ENCODE results near the gene HOGA1. TPM values are rescaled to one million over a fixed set of nuclear protein-coding genes. Genes with fewer than 3 reads are reported as not detected.
A peak's percentile ranks its signal among the peaks of the same experiment; 100 is the strongest.

The HOGA1 gene
- total RNA-seq, 1 experiment from 2014 or later: 4.4 TPM

DNA sequence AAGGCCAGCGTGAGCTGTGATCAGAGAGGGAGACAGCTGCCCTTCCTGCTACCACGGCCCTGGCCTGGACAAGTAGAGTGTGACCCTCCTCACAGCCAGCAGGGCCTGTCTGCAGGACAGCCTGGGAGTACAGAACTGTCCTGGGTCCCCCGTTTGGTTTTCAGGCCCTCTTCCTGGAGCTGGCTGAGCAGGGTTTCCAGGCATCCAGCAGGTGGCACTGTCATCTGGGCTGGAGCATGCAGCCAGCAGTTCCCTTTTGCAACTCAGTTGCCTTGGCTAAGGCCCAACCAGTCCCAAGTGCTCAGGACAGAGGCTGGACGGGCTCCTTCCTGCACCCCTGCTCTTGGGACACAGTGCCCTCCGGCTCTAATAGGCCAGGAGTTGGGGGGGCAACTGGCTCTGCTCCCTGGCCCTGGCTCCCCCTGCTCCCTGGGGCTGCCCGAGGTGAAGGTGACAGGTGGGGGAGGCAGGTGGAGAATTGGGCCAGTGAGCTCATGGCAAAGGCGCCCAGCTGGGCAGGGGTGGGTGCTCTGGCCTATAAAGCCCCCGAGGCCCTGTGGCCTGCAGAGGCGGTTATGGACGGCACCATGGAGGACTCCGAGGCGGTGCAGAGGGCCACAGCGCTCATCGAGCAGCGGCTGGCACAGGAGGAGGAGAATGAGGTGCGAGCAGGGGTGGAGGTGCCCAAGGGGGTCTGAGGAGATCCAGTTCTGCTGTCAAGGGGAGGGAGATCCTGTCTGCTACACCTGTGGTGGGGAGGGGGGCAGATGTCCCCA, 11.8 kb upstream of the HOGA1 start, which contains the start of gene ANKRD2:
Gene ANKRD2 (plus strand): TSS at position 566 of the 776 bp plus-strand sequence. CDS start 10 bp downstream, at position 576.
- Histone ChIP-seq H3K79me2 (ENCODE audit: low read depth) (no peaks in the 10 kb centered on the region), H3F3A (ENCODE audit: insufficient read depth, low read depth) (peaks cover 43% of the 10 kb centered on the region; the same call in 1 of the 2 replicates), H3K27me3 (ENCODE audit: insufficient read depth, low read depth) (no peaks in the 10 kb centered on the region), H3K36me3 (ENCODE audit: low read depth) (no peaks in the 10 kb centered on the region), H3K9me2 (ENCODE audit: insufficient read depth) (no peaks in the 10 kb centered on the region), H2AFZ (no peak within 1 kb of the TSS), H3K4me2 (peak within 1 kb of the TSS; percentile 76), H3K4me1 (replicated peaks; ENCODE audit: insufficient read depth) (peaks cover 60% of the 10 kb centered on the region), H3K9me3 (ENCODE audit: insufficient read depth, low read depth) (no peaks in the 10 kb centered on the region), H3K4me3 (peak within 1 kb of the TSS; percentile 14; the same call in 1 of the 2 replicates), H4K20me1 (ENCODE audit: insufficient read depth) (no peaks in the 10 kb centered on the region), H3K27ac (peak within 1 kb of the TSS; percentile 93)
- DNase-seq: peak; percentile 52 to 62
- intact Hi-C loops (cut with micrococcal nuclease; ENCODE audit: unreplicated experiment): loop anchor here (5.0 kb wide), 1 partner anchor 110 kb away; no protein-coding TSS in a partner anchor
- POLR2A ChIA-PET (ENCODE audit: unreplicated experiment): no interaction called here
- BruUV-seq (replicated peaks): no TSS peak
- TF ChIP-seq, protein P1, sequence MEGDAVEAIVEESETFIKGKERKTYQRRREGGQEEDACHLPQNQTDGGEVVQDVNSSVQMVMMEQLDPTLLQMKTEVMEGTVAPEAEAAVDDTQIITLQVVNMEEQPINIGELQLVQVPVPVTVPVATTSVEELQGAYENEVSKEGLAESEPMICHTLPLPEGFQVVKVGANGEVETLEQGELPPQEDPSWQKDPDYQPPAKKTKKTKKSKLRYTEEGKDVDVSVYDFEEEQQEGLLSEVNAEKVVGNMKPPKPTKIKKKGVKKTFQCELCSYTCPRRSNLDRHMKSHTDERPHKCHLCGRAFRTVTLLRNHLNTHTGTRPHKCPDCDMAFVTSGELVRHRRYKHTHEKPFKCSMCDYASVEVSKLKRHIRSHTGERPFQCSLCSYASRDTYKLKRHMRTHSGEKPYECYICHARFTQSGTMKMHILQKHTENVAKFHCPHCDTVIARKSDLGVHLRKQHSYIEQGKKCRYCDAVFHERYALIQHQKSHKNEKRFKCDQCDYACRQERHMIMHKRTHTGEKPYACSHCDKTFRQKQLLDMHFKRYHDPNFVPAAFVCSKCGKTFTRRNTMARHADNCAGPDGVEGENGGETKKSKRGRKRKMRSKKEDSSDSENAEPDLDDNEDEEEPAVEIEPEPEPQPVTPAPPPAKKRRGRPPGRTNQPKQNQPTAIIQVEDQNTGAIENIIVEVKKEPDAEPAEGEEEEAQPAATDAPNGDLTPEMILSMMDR (conservative IDR thresholded peaks at IDR 0.05): peak; percentile 77
- TF ChIP-seq EZH2 (IDR thresholded peaks at IDR 0.05; ENCODE audit: low read depth): no peak
- CTCF ChIA-PET: interaction anchor here (0.6 to 1.7 kb wide), 4 partner anchors 12 to 106 kb away, joined by 4 to 5 read pairs (median 5); partner anchors contain the start of gene HOGA1

DNA sequence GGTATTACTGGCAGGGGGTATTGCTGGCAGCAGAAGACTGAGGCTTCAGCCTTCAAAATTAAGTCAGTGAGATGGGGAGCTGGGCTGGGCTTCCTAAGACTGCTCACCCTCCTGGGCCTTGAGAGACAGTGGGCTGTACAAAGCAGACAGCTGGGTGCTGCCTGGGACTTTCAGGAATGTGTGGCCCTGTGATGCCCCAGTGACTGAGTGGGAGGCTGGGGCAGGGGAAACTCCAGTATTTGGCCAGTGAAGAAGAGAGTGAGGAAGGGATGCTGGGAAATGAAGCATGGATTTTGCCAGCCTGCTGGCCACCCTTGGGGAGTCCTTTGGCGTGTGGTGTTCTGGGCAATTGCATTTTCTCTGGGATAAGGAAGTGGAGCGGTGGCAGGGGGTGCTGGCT, 11.2 kb upstream of the HOGA1 start:
- TF ChIP-seq, protein P1 (conservative IDR thresholded peaks at IDR 0.05): no peak
- no peak for TF ChIP-seq EZH2 (IDR thresholded peaks at IDR 0.05; ENCODE audit: low read depth)
- no TSS peak for BruUV-seq (replicated peaks)
- POLR2A ChIA-PET (ENCODE audit: unreplicated experiment): no interaction called here

DNA sequence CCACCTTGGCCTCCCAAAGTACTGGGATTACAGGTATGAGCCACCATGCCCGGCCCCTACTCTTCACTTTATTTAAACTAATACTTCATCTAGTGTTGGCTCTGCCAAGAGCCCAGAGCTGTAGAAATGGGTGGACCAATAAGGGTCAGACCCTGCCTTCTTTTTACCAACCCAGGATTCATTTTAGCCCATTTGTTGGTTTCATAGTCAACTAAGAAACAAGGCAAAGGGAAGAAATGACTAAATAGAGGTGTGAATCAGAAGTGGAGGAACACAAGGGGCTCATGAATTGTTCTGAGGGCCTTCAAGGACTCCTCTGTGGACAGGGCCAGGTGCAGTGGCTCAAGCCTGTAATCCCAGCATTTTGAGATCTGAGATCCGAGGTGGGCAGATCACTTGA, 10.5 kb upstream of the HOGA1 start:
- Histone ChIP-seq H3K4me1 (replicated peaks; ENCODE audit: insufficient read depth) (peaks cover 60% of the 10 kb centered on the region), H3K79me2 (ENCODE audit: low read depth) (no peaks in the 10 kb centered on the region), H2AFZ (no peak overlapping the region), H3K9me2 (ENCODE audit: insufficient read depth) (no peaks in the 10 kb centered on the region), H3K4me2 (no peak overlapping the region), H3K27ac (peak overlapping the region; percentile 43), H3K36me3 (ENCODE audit: low read depth) (no peaks in the 10 kb centered on the region), H4K20me1 (ENCODE audit: insufficient read depth) (no peaks in the 10 kb centered on the region), H3F3A (ENCODE audit: insufficient read depth, low read depth) (peaks cover 43% of the 10 kb centered on the region; the same call in 1 of the 2 replicates), H3K27me3 (ENCODE audit: insufficient read depth, low read depth) (no peaks in the 10 kb centered on the region), H3K9me3 (ENCODE audit: insufficient read depth, low read depth) (no peaks in the 10 kb centered on the region), H3K4me3 (no peak overlapping the region)
- BruUV-seq (replicated peaks): no TSS peak
- ChIA-PET CTCF (no interaction called here), POLR2A (ENCODE audit: unreplicated experiment) (no interaction called here)
- DNase-seq: no peak
- intact Hi-C loops (cut with micrococcal nuclease; ENCODE audit: unreplicated experiment): loop anchor here (1.0 to 5.0 kb wide), 4 partner anchors 31 to 111 kb away; no protein-coding TSS in a partner anchor
- TF ChIP-seq, protein P1 (conservative IDR thresholded peaks at IDR 0.05): no peak
- TF ChIP-seq EZH2 (IDR thresholded peaks at IDR 0.05; ENCODE audit: low read depth): no peak

More for the DNA sequence above, 11.2 kb upstream of the HOGA1 start:
- intact Hi-C loops (cut with micrococcal nuclease; ENCODE audit: unreplicated experiment): loop anchor here (5.0 kb wide), 1 partner anchor 111 kb away; no protein-coding TSS in a partner anchor
- H3F3A ChIP-seq (ENCODE audit: insufficient read depth, low read depth): peaks cover 43% of the 10 kb centered on the region; the same call in 1 of the 2 replicates
- H3K27ac ChIP-seq: 0 out of 2 replicates have a peak overlapping the region, but pooled peaks have one; percentile 93
- no peaks in the 10 kb centered on the region for H3K79me2 ChIP-seq (ENCODE audit: low read depth)
- peaks cover 60% of the 10 kb centered on the region for H3K4me1 ChIP-seq (replicated peaks; ENCODE audit: insufficient read depth)
- peak overlapping the region; percentile 76; the same call in 1 of the 2 replicates for H3K4me2 ChIP-seq
- DNase-seq: no peak
- no peak overlapping the region for H2AFZ ChIP-seq
- CTCF ChIA-PET: interaction anchor here (0.6 to 1.7 kb wide), 2 partner anchors 33 to 40 kb away, joined by 5 read pairs; no protein-coding TSS in a partner anchor
- no peaks in the 10 kb centered on the region for H3K9me3 ChIP-seq (ENCODE audit: insufficient read depth, low read depth)
- no peaks in the 10 kb centered on the region for H4K20me1 ChIP-seq (ENCODE audit: insufficient read depth)
- H3K4me3 ChIP-seq: no peak overlapping the region
- no peaks in the 10 kb centered on the region for H3K9me2 ChIP-seq (ENCODE audit: insufficient read depth)
- H3K36me3 ChIP-seq (ENCODE audit: low read depth): no peaks in the 10 kb centered on the region
- H3K27me3 ChIP-seq (ENCODE audit: insufficient read depth, low read depth): no peaks in the 10 kb centered on the region

Measured in PC-9 (cell line).